Activated naive CD8-positive, alpha-beta T cell treated with anti-CD3 and anti-CD28 coated beads, Interleukin-2, amount 50 U/mL, for 24 hours (primary cell): ENCODE measurements around the gene TCF7L2.

Experiments
- ATAC-seq: fragments of 150-1000 bp; cut with Tn5 transposase; one replicate; pipeline ENCODE4 v1.10.0; 2021
- DNase-seq: peaks from one replicate; pipeline ENCODE4 v3.0.0; 2021
- H3K27ac Mint-ChIP-seq: one replicate; pipeline ENCODE4 v1.8.0; 2021; ENCODE audit warnings: mild to moderate bottlenecking, mixed read lengths
- H3K27me3 Mint-ChIP-seq: one replicate; pipeline ENCODE4 v1.8.0; 2021; ENCODE audit warnings: mixed read lengths
- H3K36me3 Mint-ChIP-seq: one replicate; pipeline ENCODE4 v1.8.0; 2021; ENCODE audit warnings: low read depth, mixed read lengths
- H3K4me1 Mint-ChIP-seq: one replicate; pipeline ENCODE4 v1.8.0; 2021; ENCODE audit warnings: mixed read lengths
- H3K4me3 Mint-ChIP-seq: one replicate; pipeline ENCODE4 v1.8.0; 2021; ENCODE audit warnings: mild to moderate bottlenecking, moderate library complexity, mixed read lengths
- H3K9me3 Mint-ChIP-seq: one replicate; pipeline ENCODE4 v1.8.0; 2021; ENCODE audit warnings: mixed read lengths

Gene TCF7L2

DNA sequence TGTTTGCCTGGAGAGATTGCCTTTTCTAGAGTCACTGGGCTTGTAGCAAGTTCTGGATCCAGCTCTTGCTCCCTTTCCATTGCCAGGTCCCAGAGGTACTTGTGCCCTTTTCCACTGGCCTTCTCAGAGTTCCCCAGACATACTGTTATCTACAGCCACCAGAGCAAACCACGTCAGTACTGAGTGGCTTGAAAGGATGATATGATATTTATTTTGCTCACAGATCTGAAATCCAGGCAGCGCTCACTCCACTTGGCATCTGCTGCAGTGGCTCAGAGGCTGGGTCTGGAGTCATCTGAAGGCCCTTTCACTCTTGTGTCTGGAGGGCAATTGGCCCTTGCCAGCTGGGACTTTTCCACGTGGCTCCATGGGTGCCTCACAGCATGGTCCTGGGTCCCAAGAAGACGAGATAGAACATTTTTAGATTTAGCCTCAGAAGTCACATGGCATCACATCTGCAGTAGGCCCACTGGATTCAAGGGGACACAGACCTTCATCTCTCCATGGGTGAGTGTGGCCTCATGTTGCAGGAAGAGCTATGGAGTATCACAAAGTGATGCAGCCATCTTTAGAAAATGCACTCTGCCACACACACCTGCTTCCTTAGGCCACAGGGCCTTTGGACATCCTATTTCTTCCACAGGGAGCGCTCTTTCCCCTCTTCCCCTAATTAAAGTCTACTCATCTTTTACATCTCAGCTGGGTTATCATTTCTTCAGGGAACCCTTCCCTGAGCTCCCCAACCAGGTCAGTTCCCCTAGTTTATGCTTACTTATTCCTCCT, 22.9 kb upstream of the TCF7L2 start:
- Mint-ChIP-seq H3K36me3 (peaks cover 3% of the 10 kb centered on the region), H3K4me3 (no peak overlapping the region), H3K27me3 (peaks cover 4% of the 10 kb centered on the region), H3K27ac (no peak overlapping the region), H3K9me3 (peaks cover 13% of the 10 kb centered on the region), H3K4me1 (no peaks in the 10 kb centered on the region)
- no peak for DNase-seq
- no peak for ATAC-seq

DNA sequence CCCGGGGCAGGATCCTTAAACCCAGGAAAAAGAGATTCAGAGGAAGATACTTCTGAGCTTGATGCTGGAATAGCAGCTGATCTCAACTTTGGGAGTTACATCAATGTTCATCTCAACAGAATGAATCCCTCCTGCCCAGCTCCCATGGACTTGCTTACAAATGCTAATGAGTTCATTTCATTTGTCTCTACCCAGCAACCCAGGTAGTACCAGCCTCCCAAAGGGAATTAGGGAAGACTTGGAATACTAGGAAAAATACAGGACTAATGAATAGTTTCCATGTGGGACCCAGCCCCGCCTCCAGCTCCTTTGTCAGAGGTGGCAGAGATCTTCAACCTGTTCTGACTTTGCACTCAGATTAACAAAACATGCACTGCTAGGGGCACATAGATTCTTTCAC, 22.1 kb upstream of the TCF7L2 start:
- peaks cover 13% of the 10 kb centered on the region for H3K9me3 Mint-ChIP-seq
- no peaks in the 10 kb centered on the region for H3K4me1 Mint-ChIP-seq

DNA sequence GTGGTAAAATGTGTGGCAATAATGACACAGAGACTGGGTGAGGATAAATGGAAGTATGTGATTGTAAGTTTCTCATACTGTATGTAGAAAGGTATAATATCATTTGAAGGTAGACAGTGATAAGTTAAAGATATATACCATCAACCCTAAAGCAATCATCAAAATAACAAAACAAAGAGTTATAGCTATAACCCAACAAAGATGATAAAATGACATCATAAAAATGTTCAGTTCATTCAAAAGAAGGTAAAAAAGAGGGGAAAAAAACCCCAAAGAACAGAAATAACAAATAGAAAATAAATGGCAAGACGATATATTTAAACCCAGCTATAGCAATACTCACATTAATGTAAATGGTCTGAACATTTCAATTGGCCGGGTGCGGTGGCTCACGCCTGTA, 17.4 kb upstream of the TCF7L2 start:
- Mint-ChIP-seq H3K27ac (no peak overlapping the region), H3K36me3 (peaks cover 3% of the 10 kb centered on the region), H3K4me1 (no peaks in the 10 kb centered on the region), H3K9me3 (peaks cover 13% of the 10 kb centered on the region), H3K27me3 (peaks cover 4% of the 10 kb centered on the region), H3K4me3 (no peak overlapping the region)
- DNase-seq (no peak), ATAC-seq (no peak)

More for the DNA sequence above, 22.1 kb upstream of the TCF7L2 start:
- ATAC-seq (no peak), DNase-seq (no peak)
- Mint-ChIP-seq H3K36me3 (peaks cover 3% of the 10 kb centered on the region), H3K27me3 (peaks cover 4% of the 10 kb centered on the region), H3K27ac (no peak overlapping the region), H3K4me3 (no peak overlapping the region)

DNA sequence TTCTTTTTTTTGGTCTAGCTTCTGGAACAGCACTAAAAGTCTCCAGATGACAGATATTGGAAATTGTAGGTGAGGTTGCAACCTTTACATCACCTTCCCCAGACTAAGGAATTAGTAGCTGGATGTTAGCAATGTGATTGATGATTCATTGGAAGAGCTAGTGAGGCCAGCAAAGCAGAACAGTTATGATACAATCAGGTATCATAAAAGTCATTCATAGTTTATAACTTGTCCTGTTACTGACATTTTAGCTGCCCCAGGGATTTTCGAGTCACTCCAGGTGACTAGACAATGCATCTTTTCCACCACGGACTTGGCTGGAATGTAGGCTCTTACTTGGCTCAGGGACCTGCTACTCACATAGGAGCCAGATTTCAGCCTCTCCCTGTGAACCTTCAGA, 15.9 kb upstream of the TCF7L2 start:
- Mint-ChIP-seq H3K4me3 (no peak overlapping the region), H3K27me3 (peaks cover 4% of the 10 kb centered on the region), H3K4me1 (no peaks in the 10 kb centered on the region), H3K36me3 (peaks cover 2% of the 10 kb centered on the region), H3K9me3 (peaks cover 11% of the 10 kb centered on the region), H3K27ac (no peak overlapping the region)
- ATAC-seq (no peak), DNase-seq (no peak)

DNA sequence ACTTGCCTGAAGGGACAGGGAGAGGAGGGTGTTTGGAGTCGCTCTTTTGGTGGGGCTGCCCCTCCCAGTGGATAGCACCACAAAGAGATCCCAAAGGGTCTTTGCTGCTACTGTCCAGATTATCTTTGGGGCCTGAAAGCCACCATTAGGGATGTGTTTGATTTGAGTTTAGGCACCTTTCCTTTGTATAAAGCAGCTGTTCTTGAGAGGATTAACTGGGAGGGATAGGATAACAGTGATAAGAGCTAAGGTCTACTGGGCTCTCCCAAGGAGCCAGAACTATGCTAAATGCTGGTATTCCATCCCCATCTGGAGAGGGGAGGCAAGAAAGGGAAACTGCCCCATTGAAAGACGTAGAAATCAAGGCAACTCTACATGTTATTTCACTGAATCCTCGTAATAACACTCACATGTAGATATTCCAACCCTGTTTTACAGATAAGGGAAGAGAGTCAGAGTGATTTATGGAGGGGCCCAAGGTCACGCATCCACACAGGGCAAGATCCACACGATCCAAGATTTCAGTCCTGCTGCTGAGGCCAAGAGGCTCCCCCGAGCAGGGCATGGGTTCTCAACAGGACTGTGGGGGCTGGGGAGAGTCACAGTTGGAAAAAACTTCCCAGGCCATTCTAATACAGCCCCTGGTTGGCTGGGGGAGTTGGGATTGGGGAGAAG, 11.1 kb upstream of the TCF7L2 start:
- no peak overlapping the region for H3K27ac Mint-ChIP-seq
- no peaks in the 10 kb centered on the region for H3K4me1 Mint-ChIP-seq
- DNase-seq (no peak), ATAC-seq (no peak)
- H3K4me3 Mint-ChIP-seq, result no peak overlapping the region
- H3K36me3 Mint-ChIP-seq, result no peaks in the 10 kb centered on the region
- no peaks in the 10 kb centered on the region for H3K9me3 Mint-ChIP-seq
- H3K27me3 Mint-ChIP-seq, result peaks cover 8% of the 10 kb centered on the region

DNA sequence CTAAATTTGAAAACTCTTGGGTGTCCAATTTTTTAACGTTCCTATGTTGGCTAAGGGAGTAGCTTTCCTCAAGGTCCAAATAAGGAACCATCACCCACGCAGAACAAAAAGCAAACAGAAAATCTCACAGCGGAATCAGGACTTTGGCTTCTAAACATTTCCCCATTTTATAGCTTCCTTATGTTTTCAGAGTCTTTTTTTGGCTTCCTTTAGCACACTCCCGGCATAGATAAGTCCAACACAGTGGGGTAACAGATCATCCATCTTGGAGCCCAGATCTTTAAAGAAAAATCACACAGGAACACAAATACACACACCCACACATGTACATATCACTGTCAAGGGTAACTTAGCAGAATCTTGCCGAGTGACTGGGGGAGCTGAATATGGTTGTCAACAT, 4.2 kb upstream of the TCF7L2 start:
- peaks cover 17% of the 10 kb centered on the region for H3K4me1 Mint-ChIP-seq
- ATAC-seq (no peak), DNase-seq (no peak)
- H3K9me3 Mint-ChIP-seq, result no peaks in the 10 kb centered on the region
- peaks cover 33% of the 10 kb centered on the region for H3K27me3 Mint-ChIP-seq
- no peak overlapping the region for H3K4me3 Mint-ChIP-seq
- no peak overlapping the region for H3K27ac Mint-ChIP-seq
- no peaks in the 10 kb centered on the region for H3K36me3 Mint-ChIP-seq

DNA sequence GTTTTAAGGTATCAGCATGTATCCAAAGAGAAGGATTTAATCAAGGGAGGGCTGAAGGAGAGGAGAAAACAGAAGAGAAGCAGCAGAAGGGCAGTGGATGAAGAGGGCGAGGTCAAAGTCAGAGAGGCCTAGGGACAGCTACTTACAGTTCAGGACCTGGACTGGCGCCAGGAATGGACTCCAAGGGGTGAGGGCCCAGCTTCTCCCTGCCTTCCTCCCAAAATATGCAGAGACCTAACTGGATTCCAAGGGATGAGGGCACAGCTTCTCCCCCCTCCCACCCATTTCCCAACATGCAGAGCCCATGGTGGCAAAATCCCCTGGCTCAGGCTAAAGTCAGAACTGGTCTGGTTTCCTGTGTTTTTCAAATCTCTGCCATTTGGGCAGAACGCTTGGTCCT, 3.4 kb upstream of the TCF7L2 start:
- Mint-ChIP-seq H3K9me3 (no peaks in the 10 kb centered on the region), H3K27ac (no peak overlapping the region), H3K4me3 (no peak overlapping the region), H3K4me1 (peaks cover 17% of the 10 kb centered on the region), H3K27me3 (peaks cover 29% of the 10 kb centered on the region), H3K36me3 (no peaks in the 10 kb centered on the region)
- ATAC-seq (no peak), DNase-seq (no peak)

DNA sequence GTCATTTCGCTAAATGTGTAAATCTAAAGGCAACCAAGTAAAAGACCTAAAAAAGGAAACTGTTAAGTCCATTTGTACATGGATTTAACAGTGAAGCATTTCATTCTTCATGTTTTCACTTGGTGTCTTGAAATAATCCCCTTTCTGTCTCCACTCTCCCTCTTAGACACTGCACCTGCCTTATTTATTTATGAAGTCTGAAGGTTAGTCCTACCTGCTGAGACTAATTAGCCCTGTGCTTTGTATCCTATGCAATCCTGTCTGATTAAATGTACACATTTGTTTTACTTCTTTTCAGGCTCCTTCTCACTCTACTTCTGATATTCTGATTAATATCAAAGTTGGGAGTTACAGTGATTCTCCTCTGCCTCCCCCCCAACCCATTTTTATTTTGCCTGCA, 1.9 kb upstream of the TCF7L2 start:
- H3K27me3 Mint-ChIP-seq, result peaks cover 32% of the 10 kb centered on the region
- no peaks in the 10 kb centered on the region for H3K9me3 Mint-ChIP-seq
- no peaks in the 10 kb centered on the region for H3K36me3 Mint-ChIP-seq
- DNase-seq (no peak), ATAC-seq (no peak)
- no peak overlapping the region for H3K27ac Mint-ChIP-seq
- peaks cover 23% of the 10 kb centered on the region for H3K4me1 Mint-ChIP-seq
- no peak overlapping the region for H3K4me3 Mint-ChIP-seq

DNA sequence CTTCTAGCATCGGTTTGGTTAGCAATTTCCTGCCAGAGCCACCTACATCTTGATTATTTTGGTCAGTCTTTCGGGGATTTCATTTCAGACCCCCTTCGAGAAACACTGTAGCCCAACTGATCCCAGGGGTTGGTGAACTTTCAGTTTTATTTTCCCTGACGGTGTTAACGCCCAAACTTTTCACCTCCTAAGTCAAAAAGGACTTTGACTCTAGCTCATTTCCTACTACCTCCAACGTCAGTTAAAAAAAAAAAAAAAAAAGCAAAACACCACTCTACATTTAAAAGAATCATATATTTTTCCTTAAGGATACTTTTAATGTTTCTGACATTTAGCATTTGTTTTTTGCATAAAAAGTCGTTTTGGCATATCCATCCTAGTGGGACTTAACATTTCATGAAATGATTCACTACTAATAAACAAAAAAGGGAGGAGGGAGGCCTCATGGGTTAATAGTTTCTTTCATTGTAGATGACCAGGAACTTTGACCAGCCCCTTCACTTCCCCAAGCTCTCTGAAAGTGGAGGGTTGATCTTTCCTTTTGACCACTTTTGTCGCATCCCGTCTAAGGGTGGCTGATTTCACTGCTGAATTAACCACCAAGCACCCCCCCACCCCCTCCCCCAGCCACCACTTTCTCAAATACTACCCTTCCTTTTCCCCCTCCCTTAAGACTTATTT, 764 bp upstream of the TCF7L2 start:
- Mint-ChIP-seq H3K27ac (no peak overlapping the region), H3K4me1 (peaks cover 23% of the 10 kb centered on the region), H3K9me3 (no peaks in the 10 kb centered on the region), H3K27me3 (peaks cover 41% of the 10 kb centered on the region), H3K36me3 (peaks cover 1% of the 10 kb centered on the region), H3K4me3 (peak overlapping the region; percentile 91)
- DNase-seq (no peak), ATAC-seq (no peak)

DNA sequence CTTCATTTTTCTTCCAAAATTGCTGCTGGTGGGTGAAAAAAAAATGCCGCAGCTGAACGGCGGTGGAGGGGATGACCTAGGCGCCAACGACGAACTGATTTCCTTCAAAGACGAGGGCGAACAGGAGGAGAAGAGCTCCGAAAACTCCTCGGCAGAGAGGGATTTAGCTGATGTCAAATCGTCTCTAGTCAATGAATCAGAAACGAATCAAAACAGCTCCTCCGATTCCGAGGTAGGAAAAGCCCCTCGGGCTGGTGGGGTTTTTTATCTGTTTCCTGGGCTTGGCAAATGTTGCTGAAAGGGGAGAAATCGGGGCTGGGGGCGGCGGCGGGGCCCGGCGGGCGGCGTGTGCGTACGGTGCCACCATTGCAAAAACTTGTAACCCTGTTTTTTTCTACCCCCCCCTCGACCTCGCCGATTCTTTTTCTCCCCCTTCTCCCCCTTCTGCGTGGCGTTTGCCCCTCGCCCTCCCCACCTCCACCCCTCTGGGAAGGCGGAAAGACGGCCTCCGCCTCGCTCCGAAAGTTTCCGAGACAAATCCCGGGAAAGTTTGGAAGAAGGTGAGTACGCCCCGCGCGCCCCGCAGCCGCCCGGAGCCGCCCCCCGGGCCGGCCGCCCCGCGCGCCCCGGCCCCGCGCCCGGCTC, 789 bp downstream of the TCF7L2 start:
- Mint-ChIP-seq H3K27ac (peak overlapping the region; percentile 82), H3K4me3 (peak overlapping the region; percentile 91), H3K36me3 (peaks cover 1% of the 10 kb centered on the region), H3K9me3 (no peaks in the 10 kb centered on the region), H3K4me1 (peaks cover 28% of the 10 kb centered on the region), H3K27me3 (peaks cover 50% of the 10 kb centered on the region)
- DNase-seq, result peak; percentile 24
- ATAC-seq, result no peak

DNA sequence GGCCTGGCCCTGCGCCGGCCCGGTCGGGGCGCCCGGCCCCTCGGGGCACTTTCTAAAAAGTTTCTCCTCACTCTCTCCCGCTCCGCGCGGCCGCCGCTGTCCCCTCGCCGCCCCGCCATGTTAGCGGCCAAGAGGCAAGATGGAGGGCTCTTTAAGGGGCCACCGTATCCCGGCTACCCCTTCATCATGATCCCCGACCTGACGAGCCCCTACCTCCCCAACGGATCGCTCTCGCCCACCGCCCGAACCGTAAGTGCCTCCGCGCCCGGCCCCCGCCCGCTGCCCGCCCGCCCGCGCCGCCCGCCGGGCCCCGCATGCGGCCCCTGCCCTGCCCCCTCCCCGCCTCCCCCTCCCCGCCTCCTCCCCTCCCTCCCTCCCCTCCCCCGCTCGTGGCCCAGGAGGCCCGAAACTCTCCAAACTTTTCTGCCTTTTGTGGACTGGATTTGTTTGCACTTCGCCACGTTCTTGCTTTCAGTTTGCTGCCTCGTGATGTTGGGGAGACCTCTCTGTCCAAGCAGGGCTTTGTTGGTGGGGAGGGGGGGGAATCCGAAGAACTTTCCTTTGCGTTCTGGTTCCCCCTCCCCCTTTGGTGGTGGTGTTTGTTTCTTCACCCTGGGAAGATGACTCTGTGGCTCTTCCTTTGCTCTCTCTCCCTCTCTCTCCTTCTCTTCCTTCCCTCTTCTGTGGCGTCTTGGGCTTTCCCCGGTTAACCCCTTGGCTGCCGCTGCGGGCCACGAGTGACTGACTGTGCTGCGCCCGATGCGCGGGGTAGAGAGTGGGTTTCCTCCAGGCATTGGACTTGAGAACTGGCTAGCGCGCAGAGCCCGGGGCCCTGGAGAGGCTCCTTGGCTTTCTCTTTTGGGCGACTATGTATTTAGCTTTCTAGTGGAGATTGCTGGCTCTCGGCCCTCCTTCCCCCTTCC, 1.6 kb downstream of the TCF7L2 start:
- ATAC-seq, result peak; percentile 53
- DNase-seq, result peak; percentile 50
- peaks cover 53% of the 10 kb centered on the region for H3K27me3 Mint-ChIP-seq
- peak overlapping the region; percentile 91 for H3K4me3 Mint-ChIP-seq
- H3K9me3 Mint-ChIP-seq, result no peaks in the 10 kb centered on the region
- H3K27ac Mint-ChIP-seq, result peak overlapping the region; percentile 90
- H3K36me3 Mint-ChIP-seq, result peaks cover 1% of the 10 kb centered on the region
- H3K4me1 Mint-ChIP-seq, result peaks cover 34% of the 10 kb centered on the region

DNA sequence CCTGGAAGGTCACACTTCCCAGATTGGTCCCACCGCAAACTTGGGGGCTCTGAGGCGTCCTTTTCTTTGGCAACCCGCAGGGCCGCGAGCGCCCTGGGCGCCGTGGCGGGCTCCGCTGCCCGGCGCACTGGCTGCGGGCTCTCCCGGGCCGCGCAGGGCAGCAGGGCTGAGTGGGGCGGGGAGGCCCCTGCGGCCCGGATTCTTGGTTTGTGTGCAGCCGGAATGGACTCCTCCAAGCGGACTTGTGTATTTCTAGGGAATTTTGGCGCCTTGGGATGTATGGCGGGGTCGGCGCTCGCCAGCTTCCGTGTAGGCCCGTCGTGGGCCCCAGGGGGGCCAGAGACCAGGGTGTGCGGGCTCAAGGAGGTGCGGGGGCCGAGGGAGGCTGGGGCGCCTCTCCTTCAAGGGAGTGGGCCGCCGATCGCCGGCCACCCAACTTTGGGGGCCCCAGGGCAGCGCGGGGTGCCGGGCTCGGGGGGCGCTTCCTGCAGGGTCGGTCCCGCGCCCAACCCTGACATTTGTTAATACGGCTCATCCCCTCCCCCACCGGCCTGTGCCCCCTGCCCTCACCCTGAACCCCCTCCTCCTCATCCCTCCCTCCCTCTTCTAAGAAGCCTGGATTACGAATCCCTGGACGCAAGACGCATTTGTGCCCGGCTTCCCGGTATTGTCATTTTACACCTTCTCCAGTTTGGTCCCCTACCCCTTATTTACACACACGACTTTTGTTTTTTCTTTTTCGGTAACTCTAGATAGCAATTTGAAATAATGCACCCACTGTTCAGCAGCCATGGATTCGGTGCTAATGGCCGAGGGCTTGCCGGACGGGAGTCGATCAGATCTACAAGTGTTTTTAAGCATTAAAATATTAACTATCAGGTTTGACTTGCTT, 2.5 kb downstream of the TCF7L2 start:
- Mint-ChIP-seq H3K4me1 (peaks cover 34% of the 10 kb centered on the region), H3K9me3 (no peaks in the 10 kb centered on the region), H3K36me3 (peaks cover 1% of the 10 kb centered on the region), H3K27me3 (peaks cover 62% of the 10 kb centered on the region), H3K27ac (no peak overlapping the region), H3K4me3 (peak overlapping the region; percentile 91)
- ATAC-seq (no peak), DNase-seq (no peak)
